ENCODE results near the gene GJB3.
"Not testable (repeated sequence)": the region's sequence is repeated elsewhere in the genome, so short reads cannot be mapped to it uniquely, and the experiment has no call there.

Gene GJB3

DNA sequence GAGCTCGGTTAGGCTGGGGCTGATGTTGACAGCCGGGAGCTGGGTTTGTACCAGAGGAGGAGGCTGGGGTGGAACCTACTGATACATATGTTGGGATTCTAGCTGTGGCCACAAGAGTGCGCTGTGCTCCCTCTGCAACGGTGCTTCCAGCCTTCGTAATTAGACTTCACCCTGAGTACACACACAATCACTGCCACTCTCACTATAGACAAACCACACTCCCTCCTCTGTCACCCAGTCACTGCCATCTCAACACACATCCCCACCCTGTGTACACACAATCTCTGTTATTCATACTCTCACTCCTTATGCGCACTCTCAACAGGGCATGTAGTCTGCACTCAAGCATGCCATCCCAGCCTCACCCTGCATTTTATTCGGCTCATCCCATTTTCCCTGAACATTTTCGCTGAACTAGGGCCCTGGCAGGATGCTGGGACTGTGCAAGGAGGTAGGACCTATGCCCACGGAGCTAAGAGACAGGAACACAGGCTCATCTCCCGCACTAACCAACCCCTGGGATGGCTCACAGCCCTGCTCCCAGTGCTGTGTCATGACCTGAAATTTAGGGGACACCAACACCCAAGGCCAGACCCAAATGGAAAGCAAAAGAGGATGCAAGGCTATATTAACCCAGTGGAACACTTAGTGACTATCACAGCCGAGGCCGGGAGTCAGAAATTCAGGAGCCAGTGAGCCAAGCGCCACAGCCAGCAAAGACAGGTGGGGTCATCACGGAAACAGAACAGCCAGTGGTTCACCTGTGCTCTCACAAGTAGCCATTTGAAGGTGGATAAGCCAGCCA, 5.7 kb downstream of the GJB3 start:
- peak; percentile 80 for DNase-seq (ENCODE audit: low spot score)

DNA sequence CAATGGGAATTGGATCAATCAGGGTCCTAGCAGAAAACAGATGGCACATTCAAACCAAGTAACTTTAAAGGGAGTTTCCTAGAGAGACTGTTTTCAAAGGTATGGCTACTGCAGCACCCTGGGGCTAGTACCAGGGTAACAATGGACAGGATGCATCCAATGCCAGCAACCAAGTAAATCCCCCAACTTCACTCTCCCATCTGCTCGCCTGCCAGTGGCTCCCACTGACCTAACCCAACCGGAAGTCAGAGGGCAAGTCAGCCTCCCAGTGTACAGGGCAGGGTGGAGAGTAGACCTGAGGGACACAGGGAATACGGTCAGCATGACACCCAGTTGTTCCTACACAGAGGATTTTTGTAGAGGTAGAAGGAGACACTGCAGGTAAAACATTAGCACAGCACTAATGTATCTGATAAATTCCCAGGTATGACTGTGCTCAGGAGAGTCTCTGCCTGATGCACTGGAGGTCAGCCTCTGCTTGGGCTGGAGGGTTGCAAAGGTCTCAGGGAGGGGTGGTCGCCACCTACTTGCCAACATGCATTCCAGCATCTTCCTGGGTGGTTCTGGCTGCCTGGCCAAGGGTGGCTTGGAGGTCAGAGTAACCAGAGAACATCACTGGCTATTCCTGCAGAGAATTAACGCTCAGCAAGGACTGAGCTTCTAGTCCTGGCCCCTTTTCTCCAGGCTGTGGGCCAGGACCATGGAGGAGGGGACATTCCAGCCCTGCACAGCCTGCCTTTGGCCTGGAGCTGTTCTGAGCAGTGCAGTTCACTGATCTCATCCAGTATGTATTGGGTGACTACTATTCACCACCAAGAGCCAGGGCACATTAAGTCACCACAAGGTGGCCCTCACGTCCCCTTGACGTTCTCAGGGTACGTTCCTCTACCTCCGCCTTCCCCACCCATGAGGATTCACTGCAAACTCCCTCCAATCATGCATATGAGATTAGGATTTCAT, 6.7 kb downstream of the GJB3 start:
- no peak for DNase-seq (ENCODE audit: low spot score)

- DNase-seq (ENCODE audit: low spot score): no peak
These were observed 10.0 kb downstream of the GJB3 start for GRCh38 chr1:34790985-34791384.

DNA sequence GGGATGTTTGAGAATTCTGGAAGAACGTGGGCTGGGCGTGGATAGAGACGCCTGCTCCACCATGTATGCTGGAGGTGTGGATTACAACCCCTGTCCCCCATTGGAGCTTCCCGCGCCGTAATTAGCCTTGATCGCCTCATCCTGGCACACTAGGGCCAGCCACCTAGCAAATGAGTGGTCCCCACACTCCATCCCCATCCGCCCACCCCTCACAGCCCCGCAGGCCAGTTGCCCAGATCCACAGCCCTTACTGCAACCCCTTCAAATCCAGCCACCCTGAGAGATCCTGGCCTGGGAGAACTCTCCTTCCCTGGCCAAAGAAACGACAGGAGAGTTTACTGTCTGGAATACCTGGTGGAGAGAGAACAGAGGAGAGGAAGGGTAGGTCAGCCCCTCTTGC, 11.4 kb downstream of the GJB3 start:
- no peak for DNase-seq (ENCODE audit: low spot score)

DNA sequence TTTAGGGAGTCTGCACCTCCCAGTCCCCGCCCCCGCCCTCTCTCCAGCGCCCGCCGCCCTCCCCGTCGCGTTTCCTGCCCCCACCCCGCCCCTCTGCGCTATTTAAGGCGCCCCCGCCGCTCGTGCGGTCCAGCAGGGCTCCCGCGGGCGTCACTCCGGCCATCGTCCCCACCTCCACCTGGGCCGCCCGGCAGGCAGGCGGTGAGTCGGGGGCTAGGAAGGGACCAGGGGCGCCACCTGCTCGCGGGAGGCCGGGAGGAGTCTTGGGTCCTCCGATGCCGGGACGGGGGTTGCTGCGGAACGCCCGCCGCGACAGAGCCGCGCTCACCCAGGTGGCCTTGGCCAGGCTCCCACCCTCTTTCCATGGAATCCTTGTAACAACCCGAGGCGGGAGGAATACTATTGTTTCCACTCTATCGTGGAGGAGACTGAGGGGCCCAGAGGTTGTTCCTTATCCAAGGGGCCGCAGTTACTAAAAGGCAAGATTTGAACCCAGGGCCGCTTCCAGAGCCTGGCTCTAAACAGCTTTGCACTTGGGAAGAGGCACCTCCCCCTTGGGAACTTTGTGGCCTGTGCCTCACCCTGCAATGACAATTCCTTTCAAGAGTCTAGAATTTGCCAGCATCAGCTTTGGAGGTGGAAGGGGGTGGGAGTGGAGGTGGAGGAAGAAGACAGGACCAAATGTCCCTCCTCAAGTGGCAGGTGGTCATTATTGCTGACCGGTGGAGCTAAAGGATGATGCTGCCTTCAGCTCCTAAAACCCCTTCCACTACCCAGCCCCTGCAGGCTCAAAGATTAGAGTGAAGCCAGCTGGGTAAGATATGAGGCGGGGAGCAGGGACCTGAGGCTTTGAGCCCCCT, 12.1 kb downstream of the GJB3 start, which contains the start of gene GJA4:
GJA4 (plus strand) TSS at position 132 of the 860 bp plus-strand sequence. CDS start 1,215 bp downstream, outside the sequence.
- no peak for DNase-seq (ENCODE audit: low spot score)

- DNase-seq (ENCODE audit: low spot score): no peak
These were observed 13.2 kb downstream of the GJB3 start for GRCh38 chr1:34794001-34794789.

GRCh38 chr1:34794790-34795180, 13.8 kb downstream of the GJB3 start:
- no peak for DNase-seq (ENCODE audit: low spot score)

DNA sequence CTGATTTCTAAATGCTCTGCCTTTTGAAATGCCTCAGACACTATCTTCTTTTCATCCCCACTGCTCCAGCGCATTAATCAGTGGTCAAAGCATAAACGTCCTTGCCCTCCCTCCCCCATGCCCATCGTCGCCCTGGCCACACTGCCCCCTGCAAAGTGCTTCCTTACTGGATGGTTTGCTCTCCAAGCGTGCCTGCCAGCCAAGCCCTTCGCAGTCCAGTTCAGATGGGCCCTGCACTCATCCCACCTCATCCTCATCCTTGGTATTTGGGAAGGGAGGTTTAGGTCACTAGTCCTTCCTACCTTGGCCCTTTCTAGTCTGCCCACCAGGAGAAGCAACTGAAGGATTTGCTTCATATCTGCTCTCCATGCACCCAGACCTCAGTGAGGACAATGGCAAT, 14.9 kb downstream of the GJB3 start:
- DNase-seq (ENCODE audit: low spot score): no peak

DNA sequence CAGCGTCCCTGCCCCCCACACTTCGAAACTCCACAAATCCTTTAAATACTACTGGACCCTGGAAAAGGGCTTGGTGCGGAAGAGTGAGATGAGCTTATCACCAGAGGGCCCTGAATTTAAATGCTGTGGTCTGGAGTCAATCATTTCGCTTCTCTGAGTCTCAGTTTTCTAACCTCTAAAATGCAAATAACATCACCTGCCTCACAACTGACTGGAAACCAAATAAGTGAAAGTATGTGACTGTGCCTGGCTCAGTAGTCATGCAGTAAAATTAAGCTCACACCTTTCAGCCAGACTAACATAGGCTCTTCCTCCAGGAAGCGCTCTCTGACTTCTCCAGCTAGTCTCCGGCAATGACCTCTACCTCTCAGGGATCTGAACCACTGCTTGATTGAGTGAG, 16.0 kb downstream of the GJB3 start:
- DNase-seq (ENCODE audit: low spot score): no peak

- DNase-seq (ENCODE audit: low spot score): no peak
These were observed 19.2 kb downstream of the GJB3 start for GRCh38 chr1:34800214-34800613.

DNA sequence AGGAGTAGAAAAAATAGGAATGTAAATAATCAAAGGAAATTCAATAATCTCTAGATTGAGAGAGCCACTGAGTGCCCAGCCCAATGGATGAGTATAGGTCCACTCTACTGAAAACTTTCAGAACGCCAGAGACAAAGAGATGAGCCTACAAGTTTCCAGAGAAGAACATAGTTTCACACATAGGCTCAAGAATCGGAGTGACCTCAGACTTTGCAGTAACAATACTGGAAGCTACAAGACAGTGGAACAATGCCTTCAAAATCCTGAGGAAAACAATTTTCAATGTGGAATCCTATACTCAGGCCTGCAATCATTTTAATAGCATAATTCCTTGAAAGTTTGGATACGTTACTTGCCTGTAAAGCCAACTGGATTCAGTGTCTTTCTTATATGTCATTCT, 22.8 kb downstream of the GJB3 start:
- no peak for DNase-seq (ENCODE audit: low spot score)

- DNase-seq (ENCODE audit: low spot score): no peak
These were observed 25.4 kb downstream of the GJB3 start for GRCh38 chr1:34806396-34806795.

DNA sequence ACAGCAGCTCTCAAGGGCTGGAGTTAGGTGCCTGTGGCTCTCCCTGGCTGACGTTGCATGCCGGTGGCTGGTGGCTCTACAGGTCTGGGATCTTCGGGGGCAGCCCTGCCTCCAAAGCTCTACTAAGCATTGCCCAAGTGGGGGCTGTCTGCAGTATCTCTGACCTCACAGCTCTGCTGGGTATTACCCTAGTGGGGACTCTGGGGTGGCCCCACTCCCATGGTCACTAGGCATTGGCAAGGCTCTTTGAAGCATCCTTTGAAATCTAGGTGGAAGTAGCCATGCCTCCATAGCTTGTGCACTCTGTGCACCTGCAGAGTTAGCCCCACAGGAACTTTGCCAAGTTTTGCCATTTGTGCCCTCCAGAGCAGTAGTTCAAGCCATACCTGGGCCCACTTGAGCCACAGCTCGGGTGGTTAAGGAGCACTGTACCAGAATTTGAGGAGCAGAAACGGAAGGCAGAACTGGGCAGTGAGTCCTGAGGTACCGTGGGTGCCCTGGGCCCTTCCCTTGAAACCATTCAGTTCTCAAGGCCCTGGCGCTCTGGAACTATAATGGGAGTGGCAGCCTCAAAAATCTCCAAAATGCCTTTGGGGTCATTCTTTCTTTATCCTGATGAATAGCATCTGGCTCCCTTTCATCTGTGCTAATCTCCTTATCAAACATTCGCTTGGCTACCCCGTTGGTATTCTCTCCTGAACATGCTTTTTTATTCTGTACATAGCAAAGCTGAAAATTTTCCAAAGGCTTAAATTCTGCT, 27.2 kb downstream of the GJB3 start:
- no peak for DNase-seq (ENCODE audit: low spot score)

DNA sequence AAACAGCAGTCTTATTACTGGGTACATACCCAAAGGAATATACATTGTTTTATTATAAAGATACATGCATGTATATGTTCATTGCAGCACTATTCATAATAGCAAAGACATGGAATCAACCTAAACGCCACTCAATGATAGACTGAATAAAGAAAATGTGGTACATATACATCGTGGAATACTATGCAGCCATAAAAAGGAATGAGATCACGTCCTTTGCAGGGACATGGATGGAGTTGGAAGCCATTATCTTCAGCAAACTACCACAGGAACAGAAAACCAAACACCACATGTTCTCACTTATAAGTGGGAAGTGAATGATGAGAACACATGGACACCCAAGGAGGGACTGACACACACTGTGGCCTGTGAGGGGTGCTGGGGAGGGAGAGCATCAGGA, 29.8 kb downstream of the GJB3 start:
- DNase-seq (ENCODE audit: low spot score): not testable (repeated sequence)

DNA sequence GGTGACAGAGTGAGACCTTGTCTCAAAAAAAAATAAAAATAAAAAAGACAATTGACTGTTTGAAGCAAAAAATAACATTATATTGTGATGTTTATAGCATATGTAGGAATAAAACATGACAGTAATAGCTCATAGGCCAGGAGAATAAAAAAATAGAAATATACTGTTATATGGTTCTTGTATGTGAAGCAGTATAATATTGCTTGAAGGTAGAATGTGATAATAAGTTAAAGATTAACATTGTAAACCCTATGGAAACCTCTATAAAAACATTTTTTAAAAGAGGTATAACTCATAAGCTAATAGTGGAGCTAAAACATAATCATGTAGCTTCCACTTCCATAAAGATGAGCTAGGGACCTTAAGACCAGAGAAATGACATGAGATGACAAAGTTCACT, 35.3 kb downstream of the GJB3 start:
- DNase-seq (ENCODE audit: low spot score): no peak

DNA sequence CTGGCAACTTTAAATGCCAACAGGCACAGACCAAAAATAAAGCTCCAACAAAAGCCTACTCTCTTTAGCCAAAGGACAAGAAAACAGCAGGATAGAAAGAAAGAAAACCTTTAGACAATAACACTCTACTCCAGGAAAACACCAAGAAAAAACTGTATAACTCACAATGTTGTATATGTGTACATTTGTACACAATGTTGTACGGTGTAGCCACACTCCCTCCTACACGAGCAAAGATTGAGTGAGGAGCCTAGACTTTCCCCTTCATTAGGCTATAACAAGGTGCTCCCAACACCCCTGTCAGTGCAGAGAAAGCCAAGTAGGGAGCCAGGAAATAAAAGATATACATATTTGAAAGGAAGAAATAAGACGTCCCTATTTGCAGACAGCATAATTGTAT, 35.8 kb downstream of the GJB3 start:
- DNase-seq (ENCODE audit: low spot score): no peak

- not testable (repeated sequence) for DNase-seq (ENCODE audit: low spot score)
These were observed 37.8 kb downstream of the GJB3 start for GRCh38 chr1:34818862-34819261.

GRCh38 chr1:34822202-34822601, 41.2 kb downstream of the GJB3 start:
- no peak for DNase-seq (ENCODE audit: low spot score)

GRCh38 chr1:34824817-34825454, 43.9 kb downstream of the GJB3 start:
- DNase-seq (ENCODE audit: low spot score): no peak
